Iris pigment epithelial cell (primary cell): ENCODE measurements around the gene GABPB1.

Experiments used
- DNase-seq: peaks from one replicate; pipeline ENCODE4 v3.0.0-alpha.2; 2011; ENCODE audit warnings: low read depth

GABPB1 gene

DNA sequence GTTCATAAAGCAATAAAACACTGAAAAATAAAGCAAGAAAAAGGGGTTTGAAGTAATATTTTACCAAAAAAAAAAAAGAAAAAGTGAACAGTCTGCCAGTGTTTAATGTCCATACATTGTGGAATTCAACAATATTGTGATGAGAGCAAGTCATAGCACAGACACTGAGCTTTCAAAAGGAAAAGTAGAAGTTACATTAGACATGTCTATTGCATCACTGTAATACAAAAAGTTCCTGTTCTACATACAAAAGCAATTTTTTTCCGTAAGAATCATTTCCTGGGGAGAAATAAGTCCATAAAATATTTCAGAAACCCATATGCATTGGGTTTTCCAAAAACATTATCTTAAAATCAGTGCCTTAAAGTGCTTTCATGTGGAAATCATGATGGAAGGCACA is 77.6 kb downstream of the GABPB1 start:
- no peak for DNase-seq

DNA sequence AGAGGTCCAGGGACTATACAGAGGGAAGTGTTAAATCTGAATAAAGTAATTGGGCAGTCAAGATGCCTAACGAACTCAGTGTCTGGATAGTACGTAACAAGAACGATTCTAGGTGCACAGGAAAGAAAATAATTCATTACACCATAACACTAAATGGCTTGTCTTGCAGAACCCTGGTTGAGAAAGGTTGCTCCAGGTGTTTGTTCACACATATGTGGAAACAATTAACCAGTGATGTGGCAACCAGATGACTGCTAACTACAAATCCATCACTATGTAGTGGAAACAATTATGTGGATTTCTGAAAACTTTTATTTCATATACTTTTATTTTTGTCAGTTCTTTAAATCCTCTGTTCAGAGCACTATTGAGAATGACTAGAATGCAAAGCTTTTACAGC is 79.1 kb downstream of the GABPB1 start:
- no peak for DNase-seq

DNA sequence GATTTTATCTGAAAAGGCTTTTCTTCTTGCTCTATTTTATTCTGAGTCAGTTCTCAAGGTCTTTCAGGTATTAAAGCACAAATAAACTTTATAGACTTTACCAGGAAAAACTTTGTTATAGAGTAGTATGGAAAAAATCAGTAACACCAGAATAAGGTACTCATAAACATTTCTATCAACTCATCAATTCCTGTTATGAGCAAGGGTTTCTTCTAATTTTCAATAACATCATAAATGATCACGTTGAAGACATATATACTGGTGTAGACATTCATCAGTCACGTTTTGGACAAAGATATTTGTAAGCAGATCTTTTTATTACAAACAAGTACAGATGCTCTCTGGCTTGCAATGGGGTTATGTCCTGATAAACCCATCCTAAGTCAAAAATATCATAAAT is 79.9 kb downstream of the GABPB1 start:
- DNase-seq = no peak

DNA sequence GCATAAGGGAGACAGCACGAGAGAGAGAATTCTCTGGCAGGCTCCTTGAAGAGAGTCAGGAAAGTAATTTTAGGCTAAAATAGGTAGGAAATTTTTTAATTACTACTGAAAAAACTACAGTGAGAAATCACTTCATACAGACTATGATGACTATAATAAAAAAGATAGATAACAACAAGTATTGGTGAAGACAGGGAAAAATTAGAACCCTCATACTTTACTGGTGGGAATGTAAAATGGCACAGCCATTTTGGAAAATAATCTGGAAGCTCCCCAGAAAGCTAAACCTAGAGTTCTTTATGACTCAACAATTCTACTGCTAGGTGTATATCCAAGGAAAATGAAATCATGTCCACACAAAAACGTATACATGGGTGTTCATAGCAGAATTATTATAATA is 87.4 kb downstream of the GABPB1 start:
- DNase-seq = no peak

DNA sequence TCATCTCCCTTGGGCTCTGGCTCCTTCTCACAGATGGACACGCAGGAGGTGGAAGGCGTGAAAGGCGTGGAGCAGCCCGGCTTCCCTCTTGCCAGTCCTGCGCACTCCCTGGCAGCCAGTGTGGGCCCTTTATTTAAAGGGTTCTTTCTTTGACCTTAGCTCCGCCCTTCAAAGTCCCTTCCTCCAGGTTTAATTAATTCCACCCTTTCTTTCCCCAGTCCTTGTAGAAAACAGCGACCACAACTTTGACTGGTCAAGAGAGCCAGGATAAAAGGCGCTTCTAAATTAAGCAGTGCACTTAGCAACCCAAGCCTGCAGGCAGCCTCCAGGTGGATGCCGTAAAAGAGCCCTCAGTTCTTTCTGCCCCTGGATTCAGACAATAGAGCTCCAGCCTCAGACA is 89.4 kb downstream of the GABPB1 start, which contains the start of gene HDC:
Gene HDC, minus strand, starts transcription at position 107 of the 400 bp plus-strand sequence. Its CDS starts 103 bp downstream, at position 4.
- DNase-seq = no peak

DNA sequence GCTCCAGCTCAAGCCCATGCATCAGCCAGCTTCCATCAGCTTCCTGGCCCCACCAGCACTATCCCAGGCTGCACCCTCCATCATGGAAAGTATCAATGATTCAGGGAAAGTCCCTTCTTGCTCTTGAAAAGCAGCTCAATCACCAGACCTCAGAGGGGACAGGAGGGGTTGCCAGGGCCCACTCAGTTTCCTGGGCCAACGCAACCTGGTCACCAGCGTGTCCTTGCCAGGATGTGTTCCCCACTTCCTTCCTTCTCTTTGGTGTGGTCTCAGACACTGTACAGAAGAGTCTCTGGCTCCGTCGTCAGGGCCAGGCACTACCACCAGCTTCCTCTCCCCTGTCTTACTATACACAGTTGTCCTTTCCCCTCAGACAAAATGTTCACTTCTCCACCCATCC is 92.5 kb downstream of the GABPB1 start:
- DNase-seq = no peak

DNA sequence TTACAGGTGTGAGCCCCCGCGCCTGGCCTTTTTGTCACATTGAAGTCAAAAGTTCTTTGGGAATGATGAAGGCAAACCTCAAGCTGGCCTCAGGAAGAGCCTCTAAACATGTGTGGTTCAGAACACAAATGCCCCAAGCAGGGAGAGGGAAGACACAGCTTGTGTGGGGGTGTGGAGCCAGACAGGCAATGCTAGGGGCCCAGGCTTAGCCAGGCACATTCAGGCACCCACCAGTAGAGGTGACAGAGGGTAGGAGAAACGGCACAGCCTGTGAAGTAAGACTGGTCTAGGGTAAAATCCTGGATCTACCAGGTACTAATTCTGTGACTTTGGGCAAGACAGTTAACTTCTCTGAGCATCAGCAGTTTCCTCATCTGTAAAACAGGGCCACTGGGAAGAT is 93.0 kb downstream of the GABPB1 start:
- DNase-seq = no peak

DNA sequence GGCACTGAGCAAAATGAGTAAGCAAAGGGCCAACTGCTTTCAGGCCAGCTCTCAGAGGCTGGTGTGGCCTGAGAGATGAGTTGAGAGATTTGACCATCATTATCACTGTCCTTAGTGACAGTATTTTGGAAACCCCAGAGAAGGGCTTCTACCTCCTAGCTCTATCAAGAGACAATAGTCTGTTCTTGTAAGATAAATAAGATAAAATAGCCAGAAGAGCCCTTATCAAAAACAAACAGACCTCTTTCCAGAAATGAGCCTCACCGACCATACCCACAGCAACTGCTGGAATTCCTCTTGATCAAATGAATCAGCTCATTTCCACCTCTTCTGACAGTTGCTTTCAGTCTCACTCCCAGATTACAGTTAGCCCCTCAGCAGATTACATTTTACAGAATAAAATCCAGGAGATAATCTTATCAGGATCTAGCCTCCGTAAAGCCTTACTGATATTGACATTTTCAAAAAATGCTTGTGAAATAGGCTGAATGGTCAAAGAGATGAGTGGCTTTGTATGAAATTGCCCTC is 94.0 kb downstream of the GABPB1 start:
- DNase-seq = no peak

DNA sequence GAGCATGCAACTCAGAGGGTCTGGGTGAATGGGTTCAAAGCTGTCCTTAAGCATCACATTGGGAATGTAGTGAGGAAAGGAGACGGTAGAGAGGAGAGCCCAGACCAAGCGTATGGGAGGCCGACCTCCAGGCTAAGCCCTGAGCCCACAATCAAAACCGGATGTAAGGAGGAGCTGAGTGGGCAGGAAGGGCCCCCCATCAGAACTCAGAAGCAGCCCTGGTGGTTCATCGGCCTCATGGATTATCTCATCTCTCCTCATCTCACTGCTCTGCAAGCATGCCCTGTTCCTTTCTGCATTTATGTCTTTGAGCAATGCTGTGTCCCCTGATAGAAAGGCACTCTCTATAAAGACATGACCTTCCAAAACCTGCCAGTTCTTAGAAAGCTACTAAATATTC is 95.7 kb downstream of the GABPB1 start:
- DNase-seq = no peak

DNA sequence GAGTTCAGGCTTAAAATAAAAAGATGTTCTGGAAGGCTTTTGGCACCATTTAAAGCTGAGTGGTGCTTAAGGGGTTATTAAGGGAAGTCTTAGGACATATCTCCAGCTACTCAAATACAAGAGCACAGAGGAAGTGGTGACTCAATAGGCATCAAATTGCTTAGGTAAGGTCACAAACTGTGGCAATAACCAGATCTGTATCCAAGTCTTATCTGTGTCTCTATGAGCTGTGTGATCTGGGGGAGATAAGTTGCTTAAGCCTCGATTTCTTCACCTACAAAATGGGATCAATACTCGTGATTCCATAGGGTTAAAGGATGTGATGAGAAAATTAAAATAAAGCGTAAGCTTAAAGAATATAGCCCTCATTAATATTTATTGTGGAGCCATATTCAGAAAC is 97.1 kb downstream of the GABPB1 start:
- DNase-seq = peak; percentile 93

DNA sequence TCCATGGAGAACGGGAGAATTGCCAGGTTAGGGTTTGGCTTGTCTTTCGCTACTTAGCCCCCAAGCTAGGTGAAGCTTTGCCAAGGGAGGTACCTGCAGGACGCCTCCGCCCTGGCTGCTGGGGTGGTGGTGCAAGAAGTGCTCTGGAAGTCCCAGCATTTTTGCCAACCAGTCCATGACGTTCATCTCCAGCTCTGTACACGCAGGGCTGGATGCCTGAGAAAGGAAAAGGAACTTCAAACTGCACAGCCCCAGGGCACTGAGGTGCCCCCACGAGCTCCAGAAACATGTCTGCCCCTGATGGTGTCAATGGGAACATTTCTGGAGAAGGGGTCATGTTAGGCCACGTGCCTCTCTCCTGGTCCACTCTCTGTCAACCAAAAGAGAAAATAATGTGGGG is 97.7 kb downstream of the GABPB1 start:
- no peak for DNase-seq

DNA sequence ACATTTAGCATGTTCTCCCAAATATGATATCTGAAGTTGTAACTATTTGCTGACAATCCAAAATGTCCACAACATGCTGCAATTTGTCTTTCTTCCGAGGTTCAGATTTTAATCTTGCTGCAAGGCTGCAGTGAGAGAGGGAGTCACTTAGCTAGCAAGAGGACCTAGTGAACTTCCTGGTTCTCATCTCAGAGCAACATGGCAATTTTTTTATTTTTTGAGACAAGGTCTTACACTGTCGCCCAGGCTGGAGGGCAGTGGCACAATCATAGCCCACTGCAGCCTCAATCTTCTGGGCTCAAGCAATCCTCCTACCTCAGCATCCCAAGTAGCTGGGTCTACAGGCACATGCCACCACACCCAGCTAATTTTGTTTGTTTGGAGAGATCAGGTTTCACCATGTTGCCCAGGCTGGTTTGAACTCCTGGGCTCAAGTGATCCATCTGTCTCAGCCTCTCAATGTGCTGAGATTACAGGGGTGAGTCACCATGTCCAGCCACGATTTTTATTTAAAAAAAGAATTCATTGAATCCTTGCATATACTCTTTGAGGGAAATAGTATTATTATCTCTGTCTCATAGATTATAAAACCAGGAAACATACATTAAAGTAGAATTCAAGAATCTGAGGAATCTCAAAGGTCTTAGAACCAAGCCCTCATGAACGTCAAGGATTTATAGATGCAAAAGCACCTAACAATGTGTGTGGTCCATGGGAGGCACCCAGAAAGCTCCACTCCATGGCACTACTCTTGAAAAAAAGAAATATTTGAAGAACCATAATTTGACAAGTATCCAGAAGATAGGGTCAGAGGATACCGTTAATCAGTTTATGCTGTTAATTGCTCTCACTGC is 98.6 kb downstream of the GABPB1 start:
- peak; percentile 89 for DNase-seq

DNA sequence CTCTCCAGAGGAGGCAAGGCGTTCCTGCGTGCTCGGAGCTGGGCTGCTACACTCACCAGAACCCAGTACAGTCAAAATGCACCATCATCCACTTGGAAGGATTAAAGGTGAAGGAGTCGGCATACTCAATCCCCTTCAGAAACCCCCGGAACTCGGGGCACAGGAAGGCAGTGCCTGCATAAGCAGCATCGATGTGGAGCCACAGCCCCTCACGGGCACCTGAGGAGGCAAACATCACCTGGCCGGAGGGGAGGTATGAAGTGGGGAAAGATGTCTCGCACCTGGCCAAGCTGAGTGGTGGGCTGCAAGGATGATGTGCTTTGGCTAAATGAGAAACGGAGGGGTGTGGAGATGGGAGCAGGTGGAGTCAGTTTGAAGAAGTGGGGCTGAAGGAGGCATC is 102.4 kb downstream of the GABPB1 start:
- DNase-seq = no peak

DNA sequence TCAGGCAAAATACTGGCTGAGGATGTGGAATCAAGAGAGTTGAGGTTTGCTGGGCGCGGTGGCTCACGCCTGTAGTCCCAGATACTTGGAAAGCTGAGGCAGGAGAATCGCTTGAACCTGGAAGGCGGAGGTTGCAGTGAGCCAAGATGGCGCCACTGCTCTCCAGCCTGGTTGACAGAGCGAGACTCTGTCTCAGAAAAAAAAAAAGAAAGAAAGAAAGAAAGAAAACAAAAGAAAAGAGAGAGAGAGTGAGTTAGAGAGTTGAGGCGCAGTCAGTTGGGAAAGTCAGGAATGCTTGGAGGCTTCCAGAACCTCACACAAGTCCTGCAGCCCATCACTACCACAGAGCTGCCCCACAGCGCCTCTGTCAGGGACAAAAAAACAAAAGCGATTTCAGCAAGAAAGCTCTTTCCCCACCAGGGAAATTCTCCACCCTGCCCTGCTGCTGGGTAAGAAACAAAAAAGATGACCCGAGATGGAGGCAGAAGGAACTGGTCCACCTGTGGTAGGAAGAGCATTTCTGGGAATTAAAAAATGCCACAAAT is 103.3 kb downstream of the GABPB1 start:
- DNase-seq = no peak

DNA sequence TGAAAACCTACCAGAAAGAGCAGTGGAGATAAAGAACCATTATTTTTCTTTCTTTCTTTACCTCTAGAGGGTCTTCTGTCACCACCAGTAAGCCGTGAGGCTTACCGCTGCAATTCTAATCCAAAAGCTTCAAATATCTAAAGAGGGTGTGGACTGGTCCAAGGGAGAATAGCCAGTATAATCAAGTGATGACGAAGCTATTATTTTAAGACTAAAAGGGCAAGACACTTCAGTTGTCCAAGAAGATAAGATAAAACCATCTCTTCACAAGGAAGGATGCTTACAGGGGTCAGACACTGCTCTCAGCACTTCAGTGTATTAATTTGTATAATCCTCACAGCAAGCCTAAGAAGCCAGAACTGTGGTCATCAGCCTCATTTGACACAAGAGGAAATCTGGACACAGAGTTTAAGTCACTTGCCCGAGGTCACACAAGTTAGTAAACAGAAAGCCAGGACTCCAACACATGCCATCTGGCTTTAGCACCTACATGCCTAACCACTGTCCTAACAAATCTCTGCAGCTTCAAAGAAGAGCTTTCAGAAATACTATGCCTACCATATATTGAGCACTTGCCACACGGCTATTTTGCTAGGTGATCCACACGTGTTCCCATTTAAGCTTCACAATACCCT is 104.1 kb downstream of the GABPB1 start:
- no peak for DNase-seq

DNA sequence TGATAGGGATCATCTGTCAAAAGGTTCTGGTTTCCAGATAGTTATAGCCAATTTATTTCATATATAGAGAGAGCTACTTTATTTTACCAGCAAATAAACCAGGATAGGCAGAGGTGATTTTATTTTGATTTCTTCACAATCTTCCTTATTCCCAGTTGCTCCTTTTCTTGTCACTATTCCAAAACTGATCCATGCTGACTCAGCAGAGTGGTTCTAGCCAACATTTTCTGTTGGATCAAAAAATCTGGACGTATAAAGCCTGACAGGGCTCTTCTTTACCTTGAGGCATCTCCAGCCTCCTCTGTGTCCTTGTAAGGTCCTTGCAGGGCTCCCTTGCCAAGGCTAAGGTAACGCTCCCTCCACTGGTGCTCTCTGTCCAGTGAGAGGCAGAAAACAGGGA is 105.3 kb downstream of the GABPB1 start:
- DNase-seq = no peak

DNA sequence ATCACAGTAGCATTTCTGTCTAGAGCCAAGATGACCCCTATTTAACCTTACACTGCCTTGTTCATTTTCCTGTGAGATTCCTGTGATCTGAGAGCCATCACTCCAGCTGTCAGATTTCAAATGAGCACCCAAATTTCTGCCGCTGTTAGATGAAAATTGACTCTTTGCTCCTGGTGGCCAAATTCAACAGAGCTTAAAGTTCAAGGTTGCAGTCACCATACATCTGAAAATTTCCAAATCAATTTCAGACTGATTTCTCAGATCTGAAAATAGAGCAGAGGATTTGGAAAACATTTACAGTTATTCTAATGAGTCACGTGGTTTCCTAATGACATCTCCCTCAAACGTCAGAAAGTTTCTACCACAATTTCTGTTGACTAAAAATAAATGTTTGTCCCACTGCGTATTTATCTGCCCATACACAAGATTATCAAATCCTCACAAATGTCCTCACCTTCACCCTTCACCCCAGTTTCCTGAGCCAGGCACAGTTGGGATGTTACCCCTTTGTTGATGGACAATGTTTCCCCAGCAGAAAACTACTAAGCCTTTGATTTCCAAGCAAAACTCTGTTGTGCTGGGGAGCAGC is 105.9 kb downstream of the GABPB1 start:
- peak; percentile 29 for DNase-seq

DNA sequence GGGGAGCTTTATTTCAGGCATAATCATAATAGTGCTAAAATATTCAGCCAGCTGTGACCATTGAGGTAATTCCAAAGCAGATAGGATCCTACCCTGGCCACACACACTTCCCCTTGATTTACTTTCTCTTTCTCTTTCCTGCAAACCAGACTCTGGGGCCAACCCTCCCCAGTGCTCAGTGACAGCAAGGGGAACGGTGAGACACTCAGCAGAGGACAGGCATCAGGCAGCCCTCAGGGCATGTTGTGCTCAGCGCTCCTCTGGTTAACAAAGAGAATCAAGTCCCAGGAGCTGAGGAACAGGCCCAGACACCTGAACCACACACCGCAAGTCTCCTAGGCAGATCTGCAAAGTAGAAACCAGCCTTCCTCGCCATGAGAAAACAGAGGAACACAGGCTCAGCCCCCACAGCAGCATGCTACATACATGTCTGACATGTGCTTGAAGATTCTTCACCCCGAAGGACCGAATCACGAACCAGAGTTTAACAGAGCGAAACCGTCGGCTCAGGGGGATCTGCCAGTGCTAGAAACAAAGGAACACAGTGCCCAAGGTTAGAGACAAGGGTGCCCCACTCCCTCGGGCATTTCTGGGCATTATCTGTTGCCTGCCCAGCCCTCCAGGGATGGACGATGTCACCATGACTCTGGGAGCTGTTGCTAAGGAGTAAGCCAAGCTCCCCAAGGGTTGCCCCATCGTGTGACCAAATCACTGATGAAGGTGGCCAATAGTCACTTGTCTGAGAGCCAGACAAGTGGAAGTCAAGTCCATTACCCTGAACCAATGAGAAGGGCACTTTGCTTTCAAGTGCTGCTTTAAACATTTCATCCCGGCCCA is 107.0 kb downstream of the GABPB1 start:
- peak; percentile 23 for DNase-seq

DNA sequence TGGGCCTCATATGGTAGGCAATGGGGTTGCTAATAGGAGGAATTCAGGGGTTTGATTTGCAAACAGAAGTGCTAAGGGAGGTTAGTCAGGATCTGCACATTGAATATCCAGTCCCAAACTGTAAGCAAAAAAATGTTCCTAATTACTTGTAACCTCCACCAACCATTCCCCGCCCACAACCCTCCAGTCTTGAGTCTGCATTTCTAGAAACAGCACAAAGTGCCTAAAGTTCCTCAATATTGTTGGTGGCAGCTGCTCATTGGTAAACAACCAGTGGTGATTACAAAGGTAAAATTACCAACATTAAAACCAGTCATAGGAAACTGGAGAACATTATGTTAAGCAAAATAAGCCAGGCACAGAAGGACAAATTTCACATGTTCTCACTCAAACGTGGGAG is 108.4 kb downstream of the GABPB1 start:
- no peak for DNase-seq

DNA sequence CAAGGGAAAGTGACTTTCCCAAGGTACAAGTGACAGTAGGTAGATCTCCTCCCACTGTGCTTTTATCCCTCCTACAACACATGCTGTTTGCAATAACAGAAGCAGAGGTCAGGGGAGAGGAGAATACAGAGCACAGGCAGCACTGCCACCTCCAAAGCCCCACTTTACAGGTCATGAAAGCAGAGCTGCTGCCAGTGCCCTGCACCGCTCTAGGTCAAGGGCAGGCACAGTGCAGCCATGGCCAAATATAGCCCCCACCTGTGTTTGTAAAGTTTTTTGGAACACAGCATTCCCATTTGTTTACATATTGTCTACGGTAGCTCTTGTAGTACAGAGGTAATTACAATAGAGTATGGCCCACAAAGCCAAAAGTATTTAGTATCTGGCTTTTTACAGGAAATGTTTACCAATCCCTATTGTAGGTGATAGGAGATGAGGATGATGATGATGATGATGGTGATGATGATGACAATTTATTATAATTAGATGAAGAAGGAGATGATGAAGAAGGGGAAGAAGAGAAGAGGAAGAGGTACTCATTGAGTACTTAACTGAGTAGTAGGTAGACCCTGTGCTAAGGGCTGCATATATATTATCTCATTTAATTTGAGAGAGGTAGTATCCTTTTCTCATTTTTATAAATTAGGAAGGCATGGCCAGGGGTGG is 109.9 kb downstream of the GABPB1 start:
- DNase-seq = no peak

DNA sequence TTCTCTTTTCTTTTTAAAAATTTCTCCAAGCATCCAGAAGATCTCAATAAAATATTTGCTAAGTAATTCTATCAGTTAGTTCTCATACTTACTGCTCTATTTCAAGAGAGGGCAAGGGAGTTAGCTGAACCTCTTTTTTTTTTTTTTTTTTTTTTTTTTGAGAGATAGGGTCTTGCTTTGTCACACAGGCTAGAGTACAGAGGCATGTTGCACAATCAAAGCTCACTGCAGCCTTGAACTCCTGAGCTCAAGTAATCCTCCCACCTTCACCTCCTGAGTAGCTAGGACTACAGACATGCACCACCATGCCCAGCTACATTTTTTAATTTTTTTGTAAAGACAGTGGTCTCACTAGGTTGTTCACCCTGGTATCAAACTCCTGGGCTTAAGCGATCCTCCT is 110.8 kb downstream of the GABPB1 start:
- DNase-seq = no peak
